Astrocyte of the spinal cord (primary cell): ENCODE data around the gene RAB40C.

Source experiments
- DNase-seq: peaks from one replicate; pipeline ENCODE4 v3.0.0; 2011; ENCODE audit warnings: low read depth, low spot score
- H3K4me3 ChIP-seq: 2 replicates; pipeline ENCODE4 v1.5.1; 2011; ENCODE audit warnings: low read depth, mild to moderate bottlenecking, low read length, moderate library complexity
- CTCF ChIP-seq: IDR thresholded peaks from 2 replicates; pipeline ENCODE4 v1.5.1; 2012; ENCODE audit warnings: low read depth, mild to moderate bottlenecking, low read length, inconsistent platforms
- in situ Hi-C: cut with HindIII; loops from 2 replicates; pipeline ENCODE4 v1.10.0; 2017; ENCODE audit warnings: low sequenced_read_pairs

Gene RAB40C

GRCh38 chr16:669666-670065, 79.8 kb downstream of the RAB40C start:
- DNase-seq: no peak
- no peak for TF ChIP-seq CTCF
- H3K4me3 ChIP-seq: no peak overlapping the region
- in situ Hi-C loops: no loop called here

- no peak for DNase-seq
- H3K4me3 ChIP-seq: no peak overlapping the region
- in situ Hi-C loops: no loop called here
- TF ChIP-seq CTCF: no peak
Observed at GRCh38 chr16:670485-671352, 80.9 kb downstream of the RAB40C start.

- in situ Hi-C loops: no loop called here
- TF ChIP-seq CTCF: no peak
- H3K4me3 ChIP-seq: no peak overlapping the region
- no peak for DNase-seq
Observed at GRCh38 chr16:671353-672131, 81.7 kb downstream of the RAB40C start.

- in situ Hi-C loops: no loop called here
- TF ChIP-seq CTCF: no peak
- DNase-seq: no peak
- no peak overlapping the region for H3K4me3 ChIP-seq
Observed at GRCh38 chr16:672371-672770, 82.5 kb downstream of the RAB40C start.

- H3K4me3 ChIP-seq: no peak overlapping the region
- in situ Hi-C loops: no loop called here
- DNase-seq: no peak
- no peak for TF ChIP-seq CTCF
Observed at GRCh38 chr16:672851-673250, 83.0 kb downstream of the RAB40C start.

GRCh38 chr16:673399-673991, 83.6 kb downstream of the RAB40C start:
- in situ Hi-C loops: no loop called here
- DNase-seq: no peak
- no peak for TF ChIP-seq CTCF
- no peak overlapping the region for H3K4me3 ChIP-seq
